ENCODE results near the gene BEAN1. TPM values are rescaled to one million over a fixed set of nuclear protein-coding genes. Genes with fewer than 3 reads are reported as not detected.

Gene BEAN1
- total and polyA plus RNA-seq, 7 donors: 0.01 to 0.08 TPM; not detected in 5

- peak in 1 of 2 donors; percentile 64 for DNase-seq
- peaks cover 53% of the 10 kb centered on the region for H3K4me1 ChIP-seq
- peak overlapping the region; percentile 37 for H3K4me3 ChIP-seq
- H3K27me3 ChIP-seq (ENCODE audit: insufficient read depth in 3 of 3, low read length in 2 of 3): no peaks in the 10 kb centered on the region
- TF ChIP-seq CTCF (IDR thresholded peaks at IDR 0.05): peak; percentile 36
- peak overlapping the region; percentile 99 for H3K27ac ChIP-seq
- ATAC-seq: peak in 1 of 4 donors; percentile 10
- H3K9me3 ChIP-seq: no peaks in the 10 kb centered on the region
- intact Hi-C loops (cut with DNase I): loop anchor here in 1 of 2 donors (5.0 kb wide), 1 partner anchor 36 kb away; the partner anchor contains the start of genes CKLF and TK2
- peaks cover 0 to 43% of the 10 kb centered on the region in 2 donors for H3K36me3 ChIP-seq (ENCODE audit: insufficient read depth in 1 of 2, low read depth in 1 of 2)
- 44 to 54% (median 51%) methylated on average over 12 of the region's 12 CpGs for WGBS, 3 donors
These were observed 88.8 kb downstream of the BEAN1 start for GRCh38 chr16:66515596-66516508.

- H3K4me1 ChIP-seq: peaks cover 49% of the 10 kb centered on the region
- H3K27ac ChIP-seq: peak overlapping the region; percentile 99
- ATAC-seq (no peak), DNase-seq (no peak)
- WGBS, 3 donors: 9 to 13% (median 12%) methylated on average over 8 of the region's 8 CpGs
- no peaks in the 10 kb centered on the region for H3K9me3 ChIP-seq
- H3K36me3 ChIP-seq (ENCODE audit: insufficient read depth in 1 of 2, low read depth in 1 of 2): peaks cover 0 to 38% of the 10 kb centered on the region in 2 donors
- intact Hi-C loops (cut with DNase I): loop anchor here in 1 of 2 donors (5.0 kb wide), 1 partner anchor 36 kb away; the partner anchor contains the start of genes CKLF and TK2
- no peaks in the 10 kb centered on the region for H3K27me3 ChIP-seq (ENCODE audit: insufficient read depth in 3 of 3, low read length in 2 of 3)
- TF ChIP-seq CTCF (IDR thresholded peaks at IDR 0.05): no peak
- H3K4me3 ChIP-seq: peak overlapping the region; percentile 37
These were observed 89.4 kb downstream of the BEAN1 start for GRCh38 chr16:66516509-66516807.

GRCh38 chr16:66516808-66517585, 89.9 kb downstream of the BEAN1 start:
- ATAC-seq: peak; percentile 95 to 98 (median 96)
- Histone ChIP-seq H3K27ac (peak overlapping the region; percentile 99), H3K4me1 (peaks cover 51% of the 10 kb centered on the region), H3K27me3 (ENCODE audit: insufficient read depth in 3 of 3, low read length in 2 of 3) (no peaks in the 10 kb centered on the region), H3K9me3 (no peaks in the 10 kb centered on the region), H3K36me3 (ENCODE audit: insufficient read depth in 1 of 2, low read depth in 1 of 2) (peaks cover 0 to 35% of the 10 kb centered on the region in 2 donors), H3K4me3 (peak overlapping the region; percentile 58)
- DNase-seq: peak; percentile 96 to 99
- intact Hi-C loops (cut with DNase I): loop anchor here in 1 of 2 donors (5.0 kb wide), 1 partner anchor 35 kb away; the partner anchor contains the start of genes CKLF and TK2
- no peak for TF ChIP-seq CTCF (IDR thresholded peaks at IDR 0.05)
- 10 to 13% (median 11%) methylated on average over 15 of the region's 15 CpGs for WGBS, 3 donors

GRCh38 chr16:66517586-66518263, 90.6 kb downstream of the BEAN1 start:
- H3K4me3 ChIP-seq: peak overlapping the region; percentile 58
- DNase-seq: peak in 1 of 2 donors; percentile 68
- H3K27ac ChIP-seq: peak overlapping the region; percentile 99
- intact Hi-C loops (cut with DNase I): loop anchor here in 1 of 2 donors (5.0 kb wide), 1 partner anchor 35 kb away; the partner anchor contains the start of genes CKLF and TK2
- no peaks in the 10 kb centered on the region for H3K9me3 ChIP-seq
- H3K27me3 ChIP-seq (ENCODE audit: insufficient read depth in 3 of 3, low read length in 2 of 3): no peaks in the 10 kb centered on the region
- no peak for TF ChIP-seq CTCF (IDR thresholded peaks at IDR 0.05)
- H3K4me1 ChIP-seq: peaks cover 55% of the 10 kb centered on the region
- 69 to 75% (median 72%) methylated on average over 8 of the region's 8 CpGs for WGBS, 3 donors
- no peak for ATAC-seq
- peaks cover 0 to 30% of the 10 kb centered on the region in 2 donors for H3K36me3 ChIP-seq (ENCODE audit: insufficient read depth in 1 of 2, low read depth in 1 of 2)
